DLD1 (cell line): ENCODE measurements around the gene ISCA1.

Source experiments
- in situ Hi-C: cut with HindIII; loops from 2 replicates; pipeline ENCODE4 v1.10.0; 2017; ENCODE audit warnings: low sequenced_read_pairs

The ISCA1 gene

GRCh38 chr9:86286278-86286677, 3.9 kb upstream of the ISCA1 start:
- in situ Hi-C loops = no loop called here

- in situ Hi-C loops = no loop called here
These were observed 2.9 kb upstream of the ISCA1 start for GRCh38 chr9:86285261-86285660.

DNA sequence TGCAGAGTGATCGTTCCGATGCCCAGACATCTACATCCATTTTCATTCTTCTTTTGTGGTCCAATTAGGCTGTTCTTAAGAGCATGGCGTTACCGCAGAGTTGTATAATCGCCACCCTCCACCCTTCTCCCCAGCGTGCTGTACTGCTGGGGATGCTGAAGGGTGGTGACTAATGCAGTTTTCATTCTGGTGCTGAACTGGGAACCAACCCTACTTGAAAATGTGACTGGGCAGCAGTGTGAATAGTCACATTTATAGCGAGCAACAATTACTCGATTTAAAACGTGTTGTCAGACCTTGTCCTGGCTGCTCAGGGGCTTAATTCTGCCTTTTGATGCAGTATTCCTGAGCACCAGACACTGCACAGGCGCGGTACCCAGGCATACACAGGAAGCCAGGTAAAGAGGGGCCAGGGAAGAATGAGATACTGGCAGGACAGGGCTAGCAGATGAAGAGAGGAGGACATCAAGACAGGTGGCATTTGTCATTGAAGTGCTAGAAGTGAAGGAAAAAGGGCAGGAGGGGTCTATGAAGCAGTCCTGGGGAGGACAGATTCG, 719 bp upstream of the ISCA1 start:
- in situ Hi-C loops = no loop called here

DNA sequence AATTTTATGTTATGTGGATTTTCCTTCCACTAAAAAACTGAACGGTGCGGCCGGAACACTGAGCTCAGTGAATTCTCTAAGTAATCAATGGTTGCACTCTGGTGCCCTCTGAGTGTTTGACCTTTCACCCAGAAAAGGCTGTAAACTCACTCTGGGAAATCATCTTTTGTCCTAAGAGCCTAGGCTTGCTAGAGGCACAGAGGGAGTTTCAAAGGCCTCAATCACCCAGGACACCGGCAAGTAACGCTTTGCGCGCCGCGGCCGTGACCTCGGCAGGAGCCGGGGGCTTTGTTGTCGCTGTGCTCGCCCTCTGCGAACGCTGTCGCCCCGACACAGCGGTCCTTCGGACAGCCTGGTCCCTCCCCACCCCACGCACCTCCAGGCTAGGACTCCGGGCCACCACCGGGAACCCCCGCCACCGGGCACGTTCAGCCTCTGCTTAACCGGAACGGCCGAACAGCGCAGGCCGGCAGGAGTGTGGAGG, 703 bp downstream of the ISCA1 start:
- in situ Hi-C loops = no loop called here

DNA sequence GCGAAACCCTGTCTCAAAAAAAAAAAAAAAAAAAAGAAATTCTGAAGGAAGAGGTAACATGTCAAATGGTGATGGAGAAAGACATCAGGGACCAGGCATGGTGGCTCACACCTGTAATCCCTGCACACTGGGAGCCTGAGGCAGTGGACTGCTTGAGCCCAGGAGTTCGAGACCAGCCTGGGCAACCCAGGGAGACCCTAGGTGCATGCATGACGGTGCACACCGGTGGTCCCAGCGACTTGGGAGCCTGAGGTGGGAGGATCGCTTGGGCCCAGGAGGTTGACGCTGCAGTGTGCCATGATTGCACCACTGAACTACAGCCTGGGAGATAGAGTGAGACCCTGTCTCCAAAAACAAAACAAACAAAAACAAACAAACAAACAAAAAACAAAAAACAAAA, 1.8 kb downstream of the ISCA1 start:
- in situ Hi-C loops = no loop called here

GRCh38 chr9:86279839-86280238, 2.5 kb downstream of the ISCA1 start:
- in situ Hi-C loops = no loop called here

DNA sequence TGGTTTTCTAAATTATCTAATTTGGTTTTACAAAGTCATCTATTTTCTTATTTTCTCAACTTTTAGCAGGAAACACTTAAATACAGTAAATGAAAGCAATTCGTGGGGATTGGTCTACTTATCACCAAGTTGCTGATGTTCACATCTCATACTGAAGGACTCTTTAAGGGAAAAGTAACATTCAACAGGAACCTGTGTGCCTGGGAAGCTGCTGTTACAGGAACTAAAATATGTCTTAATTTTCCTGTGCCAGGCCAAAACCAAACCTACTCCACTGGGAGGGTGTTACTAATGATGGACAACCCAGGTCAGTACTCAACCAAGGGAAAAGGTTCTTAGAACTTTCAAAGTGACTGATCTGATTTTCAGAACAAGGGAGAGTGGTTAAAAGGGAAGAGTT, 5.3 kb downstream of the ISCA1 start:
- in situ Hi-C loops = no loop called here

GRCh38 chr9:86275962-86276361, 6.4 kb downstream of the ISCA1 start:
- in situ Hi-C loops = no loop called here

GRCh38 chr9:86274821-86275643, 7.3 kb downstream of the ISCA1 start:
- in situ Hi-C loops = no loop called here

- in situ Hi-C loops = no loop called here
These were observed 10.1 kb downstream of the ISCA1 start for GRCh38 chr9:86272221-86272620.

GRCh38 chr9:86263876-86264275, 18.5 kb downstream of the ISCA1 start:
- in situ Hi-C loops = no loop called here

- in situ Hi-C loops = no loop called here
These were observed 19.8 kb downstream of the ISCA1 start for GRCh38 chr9:86262492-86262891.

DNA sequence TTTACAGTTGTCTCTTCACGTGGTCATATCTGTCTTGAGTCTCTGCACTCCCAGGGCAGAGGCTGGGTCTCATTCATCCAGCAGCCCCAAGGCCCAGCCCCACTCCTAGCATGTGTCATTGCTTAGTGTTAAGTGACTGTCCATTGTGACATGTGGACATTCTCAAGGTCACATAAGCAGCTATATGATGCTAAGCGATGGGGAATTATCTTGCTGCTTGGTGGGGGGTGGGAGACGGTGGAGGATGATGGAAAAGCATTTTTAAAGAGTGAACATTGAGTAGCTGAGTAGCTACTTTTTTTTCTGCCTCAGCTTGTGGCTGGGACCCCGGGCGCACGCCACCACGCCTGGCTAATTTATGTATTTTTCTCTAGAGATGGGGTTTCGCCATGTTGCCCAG, 22.8 kb downstream of the ISCA1 start, which contains the start of gene C9orf153:
C9orf153 (minus strand) TSS at position 101 of the 400 bp plus-strand sequence. CDS start 30,054 bp downstream, outside the sequence.
- in situ Hi-C loops = no loop called here

DNA sequence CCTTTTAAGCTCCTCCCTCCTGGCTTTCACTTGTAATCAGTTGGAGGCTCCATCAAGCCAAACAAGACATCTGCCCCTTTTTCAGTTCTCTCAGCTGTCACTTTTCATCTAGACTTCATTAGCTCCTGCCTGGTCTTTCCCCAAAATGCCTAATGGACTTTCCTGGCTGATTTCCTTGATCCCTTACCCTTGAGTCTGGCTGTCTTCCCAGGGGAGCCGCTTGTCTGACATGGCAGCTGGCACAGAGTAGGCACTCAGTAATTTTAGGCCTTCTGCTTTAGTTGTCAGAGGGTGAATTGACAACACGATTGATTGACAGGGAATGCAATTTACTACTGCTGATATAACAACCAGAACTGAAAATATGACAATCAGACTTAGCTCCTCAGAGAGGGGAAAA, 24.9 kb downstream of the ISCA1 start:
- in situ Hi-C loops = no loop called here

GRCh38 chr9:86256653-86257052, 25.7 kb downstream of the ISCA1 start:
- in situ Hi-C loops = no loop called here

DNA sequence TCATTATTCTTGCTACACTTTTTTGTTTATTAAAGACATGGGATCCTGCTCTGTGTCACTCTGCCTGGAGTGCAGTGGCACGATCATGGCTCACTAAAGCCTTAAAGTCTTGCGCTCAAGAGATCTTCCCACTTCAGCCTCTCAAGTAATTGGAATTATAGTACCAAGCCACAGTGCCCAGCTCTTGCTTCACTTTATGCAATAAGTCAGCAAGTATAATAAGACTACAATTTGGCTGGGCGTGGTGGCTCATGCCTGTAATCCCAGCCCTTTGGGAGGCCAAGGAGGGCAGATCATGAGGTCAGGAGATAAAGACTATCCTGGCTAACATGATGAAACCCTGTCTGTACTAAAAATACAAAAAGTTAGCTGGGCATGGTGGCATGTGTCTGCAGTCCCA, 28.8 kb downstream of the ISCA1 start:
- in situ Hi-C loops = no loop called here

DNA sequence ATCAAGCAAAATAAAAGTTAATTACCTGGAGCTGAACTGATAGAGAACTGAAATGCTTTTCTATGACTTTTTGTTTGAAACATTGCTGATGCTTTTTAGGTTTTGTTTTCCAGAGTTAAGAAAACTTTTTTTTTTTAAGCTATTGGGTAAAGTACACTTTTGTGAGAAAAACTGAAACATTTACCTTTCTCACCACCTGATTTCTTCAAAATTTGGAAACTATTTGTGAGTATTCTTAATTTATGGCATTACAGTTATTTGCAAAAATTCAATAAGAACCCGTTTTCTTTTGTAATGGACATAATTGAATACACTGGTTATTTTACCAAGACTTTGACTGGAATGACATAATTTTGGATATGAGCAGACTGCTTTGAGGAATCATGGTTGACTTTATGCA, 29.5 kb downstream of the ISCA1 start:
- in situ Hi-C loops = no loop called here

DNA sequence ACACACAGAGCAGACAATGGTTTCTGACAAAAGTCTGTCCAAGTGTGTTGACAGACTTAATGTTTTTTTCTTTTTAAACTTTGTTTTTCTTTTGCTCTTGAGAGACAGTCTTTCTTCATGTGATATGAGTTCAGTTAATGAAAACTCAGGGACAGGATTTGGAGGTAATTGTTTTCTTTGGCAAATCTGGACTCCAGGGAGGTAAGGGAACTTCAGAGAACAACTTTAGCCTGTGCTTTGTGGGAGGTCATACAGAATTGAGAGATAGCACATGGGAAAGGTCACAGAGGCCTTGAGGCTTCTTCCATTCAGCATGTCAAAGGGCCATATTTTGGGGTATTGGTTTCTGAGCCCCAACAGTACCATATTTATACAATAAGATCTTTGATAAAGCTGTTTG, 32.2 kb downstream of the ISCA1 start:
- in situ Hi-C loops = no loop called here

- in situ Hi-C loops = no loop called here
These were observed 33.6 kb downstream of the ISCA1 start for GRCh38 chr9:86248746-86249145.

DNA sequence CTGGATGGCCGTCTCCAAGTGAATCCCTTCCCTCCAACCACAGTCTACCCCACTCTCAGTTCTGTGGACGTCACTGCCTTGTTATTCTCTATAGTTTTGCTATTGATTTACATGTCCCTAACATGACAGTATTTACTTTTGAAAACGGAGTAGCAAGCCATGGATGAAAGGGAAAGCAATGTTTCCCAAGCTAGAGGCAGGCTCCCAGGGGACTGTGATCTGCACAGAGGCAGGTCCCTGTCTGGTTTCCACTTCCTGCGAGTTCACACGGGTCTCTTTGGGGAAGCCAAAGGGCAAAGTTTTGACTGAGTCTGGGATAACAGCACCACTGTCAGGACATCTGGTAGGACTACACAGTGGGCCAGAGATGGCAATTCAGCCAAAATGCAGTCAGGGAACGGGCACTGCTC, 35.6 kb downstream of the ISCA1 start:
- in situ Hi-C loops = no loop called here

DNA sequence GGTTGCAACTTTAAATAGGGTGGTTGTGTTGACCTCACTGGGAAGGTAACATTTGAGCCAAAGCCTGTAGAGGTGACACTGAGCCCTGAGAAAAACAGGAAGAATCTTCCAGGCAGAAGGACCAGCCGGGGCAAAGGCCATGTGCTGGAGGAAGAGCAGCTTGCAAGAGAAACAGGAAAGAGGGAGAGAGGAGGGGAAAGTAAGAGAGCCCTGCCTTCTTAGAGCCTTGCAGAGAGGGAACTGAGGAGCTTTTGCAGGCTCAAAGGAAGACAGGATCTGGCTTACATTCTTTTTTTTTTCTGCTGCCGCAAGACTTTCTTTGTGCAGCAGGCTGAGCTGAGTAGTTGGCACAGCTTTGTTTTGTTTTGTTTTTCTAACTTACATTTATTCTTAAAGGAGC, 40.3 kb downstream of the ISCA1 start:
- in situ Hi-C loops = no loop called here

- in situ Hi-C loops = no loop called here
These were observed 41.1 kb downstream of the ISCA1 start for GRCh38 chr9:86241216-86241615.
